Measurements from ENCODE around the gene BTAF1. TPM values are rescaled to one million over a fixed set of nuclear protein-coding genes. Genes with fewer than 3 reads are reported as not detected.

Gene BTAF1
- total RNA-seq, 1 experiment from 2014 or later: 42.3 TPM

- CTCF ChIA-PET: interaction anchor here (0.7 to 1.2 kb wide), 2 partner anchors 12 to 626 kb away, joined by 3 read pairs; no protein-coding TSS in a partner anchor
- peak; percentile 26 for DNase-seq (ENCODE audit: low spot score)
- Histone ChIP-seq H3K9me3 (ENCODE audit: low read depth, low read length, poor library complexity, severe bottlenecking) (no peaks in the 10 kb centered on the region), H3K4me1 (ENCODE audit: insufficient read depth, low read length, poor library complexity, severe bottlenecking) (peaks cover 6% of the 10 kb centered on the region), H3K36me3 (ENCODE audit: insufficient read depth, low read length, poor library complexity, severe bottlenecking) (no peaks in the 10 kb centered on the region), H3K27ac (ENCODE audit: low read depth, low read length, poor library complexity, severe bottlenecking) (peak overlapping the region; percentile 94), H3K27me3 (replicated peaks; ENCODE audit: insufficient read depth, low read depth, low read length, poor library complexity) (no peaks in the 10 kb centered on the region), H3K4me3 (ENCODE audit: low read depth, low read length, poor library complexity, severe bottlenecking) (peak overlapping the region; percentile 76)
- BruUV-seq (replicated peaks): TSS peak; percentile 65
- TF ChIP-seq CTCF (conservative IDR thresholded peaks at IDR 0.05; ENCODE audit: low read depth, low read length) (no peak), EZH2 (IDR thresholded peaks at IDR 0.05; ENCODE audit: borderline replicate concordance, low read depth, low read length, poor library complexity, severe bottlenecking) (no peak)
- intact Hi-C loops (cut with micrococcal nuclease; ENCODE audit: unreplicated experiment): no loop called here
- POLR2A ChIA-PET (ENCODE audit: low non-redundant PET): interaction anchor here (0.6 to 1.1 kb wide), 3 partner anchors 8 to 26 kb away, joined by 3 to 7 read pairs (median 3); no protein-coding TSS in a partner anchor
These were observed 847 bp downstream of the BTAF1 start for GRCh38 chr10:91924212-91925021.

- ChIA-PET POLR2A (ENCODE audit: low non-redundant PET) (interaction anchor here (0.6 kb wide), 1 partner anchor 11 kb away, joined by 3 read pairs; no protein-coding TSS in a partner anchor), CTCF (no interaction called here)
- TF ChIP-seq EZH2 (IDR thresholded peaks at IDR 0.05; ENCODE audit: borderline replicate concordance, low read depth, low read length, poor library complexity, severe bottlenecking) (no peak), CTCF (conservative IDR thresholded peaks at IDR 0.05; ENCODE audit: low read depth, low read length) (no peak)
- Histone ChIP-seq H3K4me1 (ENCODE audit: insufficient read depth, low read length, poor library complexity, severe bottlenecking) (peaks cover 6% of the 10 kb centered on the region), H3K27ac (ENCODE audit: low read depth, low read length, poor library complexity, severe bottlenecking) (peak overlapping the region; percentile 94), H3K27me3 (replicated peaks; ENCODE audit: insufficient read depth, low read depth, low read length, poor library complexity) (no peaks in the 10 kb centered on the region), H3K4me3 (ENCODE audit: low read depth, low read length, poor library complexity, severe bottlenecking) (peak overlapping the region; percentile 76), H3K9me3 (ENCODE audit: low read depth, low read length, poor library complexity, severe bottlenecking) (no peaks in the 10 kb centered on the region), H3K36me3 (ENCODE audit: insufficient read depth, low read length, poor library complexity, severe bottlenecking) (no peaks in the 10 kb centered on the region)
- peak; percentile 16 for DNase-seq (ENCODE audit: low spot score)
- BruUV-seq (replicated peaks): no TSS peak
- intact Hi-C loops (cut with micrococcal nuclease; ENCODE audit: unreplicated experiment): no loop called here
These were observed 1.4 kb downstream of the BTAF1 start for GRCh38 chr10:91925022-91925320.

GRCh38 chr10:91930939-91931338 is 7.4 kb downstream of the BTAF1 start:
- CTCF ChIA-PET: no interaction called here
- POLR2A ChIA-PET (ENCODE audit: low non-redundant PET): no interaction called here
- H3K27me3 ChIP-seq (replicated peaks; ENCODE audit: insufficient read depth, low read depth, low read length, poor library complexity): no peaks in the 10 kb centered on the region
- intact Hi-C loops (cut with micrococcal nuclease; ENCODE audit: unreplicated experiment): no loop called here
- BruUV-seq (replicated peaks): no TSS peak
- H3K4me3 ChIP-seq (ENCODE audit: low read depth, low read length, poor library complexity, severe bottlenecking): no peak overlapping the region
- no peaks in the 10 kb centered on the region for H3K4me1 ChIP-seq (ENCODE audit: insufficient read depth, low read length, poor library complexity, severe bottlenecking)
- peaks cover 6% of the 10 kb centered on the region for H3K36me3 ChIP-seq (ENCODE audit: insufficient read depth, low read length, poor library complexity, severe bottlenecking)
- H3K9me3 ChIP-seq (ENCODE audit: low read depth, low read length, poor library complexity, severe bottlenecking): no peaks in the 10 kb centered on the region
- H3K27ac ChIP-seq (ENCODE audit: low read depth, low read length, poor library complexity, severe bottlenecking): no peak overlapping the region
- DNase-seq (ENCODE audit: low spot score): no peak
- no peak for TF ChIP-seq EZH2 (IDR thresholded peaks at IDR 0.05; ENCODE audit: borderline replicate concordance, low read depth, low read length, poor library complexity, severe bottlenecking)
- no peak for TF ChIP-seq CTCF (conservative IDR thresholded peaks at IDR 0.05; ENCODE audit: low read depth, low read length)
